Right atrium auricular region (tissue), 2 donors: ENCODE data around the gene MICALL1. TPM values are rescaled to one million over a fixed set of nuclear protein-coding genes. Genes with fewer than 3 reads are reported as not detected.

Experiments used
- DNase-seq: peaks from one replicate; pipeline ENCODE4 v3.0.0-alpha.2; 2019; ENCODE audit warnings: low spot score
- H3K27ac ChIP-seq, 2 donors: fragments of 200-600 bp; sonication (generic); 1 replicate in 1 of 2; 2 replicates in 1 of 2; pipeline ENCODE4 v1.5.1; 2016 to 2019
- H3K27me3 ChIP-seq, 2 donors: fragments of 200-600 bp; sonication (generic); one replicate each; pipeline versions ENCODE4 v1.5.1 to v1.6.0; 2017 to 2019
- H3K36me3 ChIP-seq: fragments of 200-600 bp; sonication (generic); one replicate; pipeline ENCODE4 v1.5.1; 2016
- H3K4me1 ChIP-seq, 2 donors: fragments of 200-600 bp; sonication (generic); one replicate each; pipeline versions ENCODE4 v1.5.1 to v1.6.0; 2017 to 2019
- H3K4me3 ChIP-seq, 2 donors: fragments of 200-600 bp; sonication (generic); 1 replicate in 1 of 2; 2 replicates in 1 of 2; pipeline ENCODE4 v1.5.1; 2017 to 2019; ENCODE audit warnings: mild to moderate bottlenecking in 1 of 2, moderate library complexity in 1 of 2
- H3K9me3 ChIP-seq, 2 donors: fragments of 200-600 bp; sonication (generic); one replicate each; pipeline ENCODE4 v1.5.1; 2019
- total RNA-seq, 2 donors: library from RNA; depleted of rRNA; stranded (reverse); fragments of >200 nt; gene quantifications; one replicate each; pipeline ENCODE4 v1.1.0, GENCODE V29; 2016
- TF ChIP-seq, protein P1 (sequence below), 2 donors: fragments of 200-600 bp; sonication (generic); IDR thresholded peaks; one replicate each; pipeline ENCODE4 v1.5.1; 2019; ENCODE audit warnings: antibody characterized with exemption in 2 of 2

The MICALL1 gene
- total RNA-seq, 2 donors from 2014 or later: 16.9 TPM

DNA sequence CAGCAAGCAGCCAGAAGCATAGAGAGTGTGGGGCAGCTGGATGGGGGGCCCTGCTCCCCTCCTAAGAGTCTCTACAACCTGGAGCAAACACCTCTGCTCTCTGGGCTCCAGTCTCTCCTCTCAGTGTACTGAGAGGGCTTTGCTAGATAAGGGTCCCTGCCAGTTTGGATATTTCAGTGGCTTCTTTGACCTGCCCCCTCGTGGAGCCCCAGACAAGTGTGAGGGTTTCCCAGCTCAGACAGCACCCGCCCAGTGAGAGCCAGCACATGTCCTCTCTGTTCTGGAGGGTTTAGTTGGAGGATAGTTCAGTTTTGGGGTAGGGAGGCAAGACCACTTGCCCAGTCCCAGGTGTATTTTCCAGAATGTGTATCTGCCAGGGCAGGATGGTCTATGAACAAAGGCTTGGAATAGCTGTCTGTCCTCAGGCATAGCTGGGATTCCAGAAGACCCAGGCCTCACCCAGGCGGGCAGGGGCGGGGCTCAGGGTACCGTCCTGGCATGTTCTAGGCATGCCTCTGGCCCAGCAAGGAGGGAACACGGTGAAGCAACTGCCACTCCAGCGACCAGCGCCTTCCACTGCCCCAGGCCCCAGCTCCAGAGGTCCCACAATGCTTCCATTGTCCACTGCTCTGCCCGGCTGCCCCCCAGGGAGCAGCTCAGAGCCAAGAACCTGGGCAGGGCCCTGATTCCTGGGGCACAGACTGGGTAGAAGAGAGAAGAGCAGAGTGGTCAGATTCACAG is 7.5 kb upstream of the MICALL1 start:
- TF ChIP-seq, protein P1, sequence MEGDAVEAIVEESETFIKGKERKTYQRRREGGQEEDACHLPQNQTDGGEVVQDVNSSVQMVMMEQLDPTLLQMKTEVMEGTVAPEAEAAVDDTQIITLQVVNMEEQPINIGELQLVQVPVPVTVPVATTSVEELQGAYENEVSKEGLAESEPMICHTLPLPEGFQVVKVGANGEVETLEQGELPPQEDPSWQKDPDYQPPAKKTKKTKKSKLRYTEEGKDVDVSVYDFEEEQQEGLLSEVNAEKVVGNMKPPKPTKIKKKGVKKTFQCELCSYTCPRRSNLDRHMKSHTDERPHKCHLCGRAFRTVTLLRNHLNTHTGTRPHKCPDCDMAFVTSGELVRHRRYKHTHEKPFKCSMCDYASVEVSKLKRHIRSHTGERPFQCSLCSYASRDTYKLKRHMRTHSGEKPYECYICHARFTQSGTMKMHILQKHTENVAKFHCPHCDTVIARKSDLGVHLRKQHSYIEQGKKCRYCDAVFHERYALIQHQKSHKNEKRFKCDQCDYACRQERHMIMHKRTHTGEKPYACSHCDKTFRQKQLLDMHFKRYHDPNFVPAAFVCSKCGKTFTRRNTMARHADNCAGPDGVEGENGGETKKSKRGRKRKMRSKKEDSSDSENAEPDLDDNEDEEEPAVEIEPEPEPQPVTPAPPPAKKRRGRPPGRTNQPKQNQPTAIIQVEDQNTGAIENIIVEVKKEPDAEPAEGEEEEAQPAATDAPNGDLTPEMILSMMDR (IDR thresholded peaks at IDR 0.05): no peak
- Histone ChIP-seq H3K4me1 (peaks cover 0 to 16% of the 10 kb centered on the region in 2 donors), H3K27me3 (no peaks in the 10 kb centered on the region), H3K9me3 (no peaks in the 10 kb centered on the region), H3K27ac (no peak overlapping the region), H3K36me3 (no peaks in the 10 kb centered on the region), H3K4me3 (no peak overlapping the region)
- no peak for DNase-seq

DNA sequence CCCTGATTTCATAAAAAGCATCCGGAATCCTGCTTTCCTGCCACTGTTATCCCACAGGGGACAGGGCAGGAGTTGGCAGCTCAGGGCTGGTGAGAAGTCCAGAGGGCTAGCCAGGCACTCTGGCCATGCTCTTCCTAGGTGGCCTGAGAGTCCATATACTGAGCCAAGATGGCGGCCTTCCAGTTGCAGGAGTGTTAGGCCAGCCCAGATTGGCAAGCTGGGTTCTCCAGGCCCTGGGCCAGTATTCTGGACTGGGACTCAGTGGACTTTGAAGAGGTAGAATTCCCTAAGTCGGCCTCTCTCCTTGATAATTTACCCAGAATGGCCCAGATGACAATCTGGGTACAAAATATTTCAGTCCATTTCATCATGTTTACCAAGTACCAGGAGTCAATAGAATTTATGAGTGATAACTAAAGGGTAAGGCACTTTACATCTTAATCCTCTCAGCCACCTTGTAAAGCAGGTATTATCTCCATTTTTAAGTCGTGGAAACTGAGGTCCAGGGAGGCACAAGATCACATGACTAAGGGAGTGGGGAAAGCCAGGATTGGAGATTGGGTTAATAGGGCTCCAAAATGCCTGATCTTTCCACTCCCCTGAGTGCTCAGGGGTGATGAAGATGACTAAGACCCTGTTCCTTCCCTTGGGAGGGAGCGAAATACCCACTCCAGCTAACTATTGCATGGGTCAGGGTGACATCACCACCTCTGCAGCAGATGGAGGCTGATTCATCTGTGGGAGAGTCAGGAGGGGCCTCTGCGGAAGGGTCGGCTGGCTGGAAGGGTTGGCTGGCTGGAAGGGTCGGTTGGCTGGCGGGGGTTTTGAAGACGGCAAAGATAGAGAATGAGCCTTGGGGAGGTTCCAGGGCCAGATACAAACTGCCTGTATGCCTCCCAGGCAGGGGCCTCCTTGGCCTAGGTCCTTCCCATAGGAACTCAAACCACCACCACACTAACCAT is 1.2 kb upstream of the MICALL1 start:
- TF ChIP-seq, protein P1 (IDR thresholded peaks at IDR 0.05): no peak
- H3K4me3 ChIP-seq: peak overlapping the region in 1 of 2 donors; percentile 73
- no peaks in the 10 kb centered on the region for H3K36me3 ChIP-seq

DNA sequence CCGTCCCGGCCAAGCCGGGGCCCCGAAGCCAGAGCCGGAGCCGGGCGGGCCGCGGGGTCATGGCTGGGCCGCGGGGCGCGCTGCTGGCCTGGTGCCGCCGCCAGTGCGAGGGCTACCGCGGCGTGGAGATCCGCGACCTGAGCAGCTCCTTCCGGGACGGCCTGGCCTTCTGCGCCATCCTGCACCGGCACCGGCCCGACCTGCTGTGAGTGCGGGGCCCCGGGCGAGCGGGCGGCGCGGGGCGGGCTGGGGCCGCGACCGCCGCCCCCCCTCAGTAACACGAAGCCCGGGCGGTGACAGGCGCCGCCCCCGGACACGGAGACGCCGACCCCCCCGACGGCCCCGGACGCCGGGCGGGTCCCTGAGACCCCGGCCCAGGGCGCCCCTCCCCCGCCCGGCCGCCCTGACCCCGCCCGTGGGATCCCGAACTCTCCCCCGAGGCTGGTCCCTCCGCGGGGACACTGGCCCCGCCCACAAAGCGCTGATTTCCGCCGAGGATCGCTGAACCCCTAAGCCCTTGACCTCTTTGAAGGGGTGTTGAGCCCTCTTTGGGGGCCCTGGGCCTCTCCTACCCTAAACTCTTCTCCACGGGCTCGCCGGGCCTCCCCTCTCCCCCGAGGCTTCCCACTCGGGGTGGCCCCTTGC is 389 bp downstream of the MICALL1 start:
- no peaks in the 10 kb centered on the region for H3K9me3 ChIP-seq
- no peaks in the 10 kb centered on the region for H3K27me3 ChIP-seq
- H3K36me3 ChIP-seq: no peaks in the 10 kb centered on the region
- H3K4me3 ChIP-seq: peak overlapping the region; percentile 54 to 73
- H3K27ac ChIP-seq: peak overlapping the region; percentile 73 to 76
- TF ChIP-seq, protein P1 (IDR thresholded peaks at IDR 0.05): no peak
- peaks cover 0 to 40% of the 10 kb centered on the region in 2 donors for H3K4me1 ChIP-seq
- DNase-seq: no peak

More for the DNA sequence above, 1.2 kb upstream of the MICALL1 start:
- no peaks in the 10 kb centered on the region for H3K9me3 ChIP-seq
- H3K27ac ChIP-seq: peak overlapping the region; percentile 67
- H3K27me3 ChIP-seq: no peaks in the 10 kb centered on the region
- DNase-seq: peak; percentile 73
- peaks cover 0 to 27% of the 10 kb centered on the region in 2 donors for H3K4me1 ChIP-seq

DNA sequence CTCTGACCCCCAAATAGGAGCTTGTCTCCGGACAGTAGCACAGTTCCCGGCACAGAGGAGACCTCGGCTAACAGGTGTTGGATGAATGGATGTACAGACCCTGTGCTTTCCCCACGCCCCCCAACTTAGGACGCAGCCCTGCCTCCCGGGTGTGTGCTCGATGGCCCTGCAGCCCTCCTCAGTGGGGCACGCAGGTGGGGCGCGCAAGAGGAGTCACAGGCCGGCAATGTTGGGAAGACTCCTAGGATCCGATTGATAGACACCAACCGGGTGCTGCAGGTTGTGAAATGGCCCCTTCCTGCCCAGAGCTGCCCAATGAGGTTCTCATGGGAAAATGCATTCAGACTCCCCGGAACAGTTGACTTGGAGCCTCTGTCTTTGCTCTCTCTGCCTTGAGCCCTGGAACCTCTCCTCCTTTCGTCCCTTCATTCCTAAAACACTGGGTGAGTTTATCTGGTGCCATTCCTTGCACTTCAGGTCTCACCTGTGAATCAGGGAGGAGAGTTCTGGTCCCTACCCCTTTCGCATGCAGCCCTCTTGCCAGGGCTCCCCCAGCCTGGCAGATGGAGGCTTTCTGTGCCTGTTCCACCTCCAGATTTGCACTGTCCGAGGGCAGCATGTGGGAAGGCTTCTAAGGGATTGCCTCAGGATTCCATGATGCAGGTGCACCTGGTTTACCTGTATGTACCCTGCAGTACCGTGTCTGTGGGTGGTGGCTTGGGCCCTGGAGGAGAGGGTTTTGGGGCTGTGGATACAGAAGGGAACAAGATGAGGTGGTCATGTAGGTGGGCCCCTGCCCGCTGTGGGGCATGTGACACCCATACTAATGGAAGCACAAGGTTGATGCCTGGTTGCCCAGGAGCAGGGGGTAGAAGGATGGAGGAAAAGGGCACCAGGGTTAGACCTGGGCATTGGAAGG is 1.2 kb downstream of the MICALL1 start:
- Histone ChIP-seq H3K4me3 (peak overlapping the region; percentile 54 to 73), H3K27ac (peak overlapping the region; percentile 73 to 76), H3K9me3 (no peaks in the 10 kb centered on the region), H3K36me3 (no peaks in the 10 kb centered on the region), H3K4me1 (peaks cover 0 to 48% of the 10 kb centered on the region in 2 donors), H3K27me3 (no peaks in the 10 kb centered on the region)
- TF ChIP-seq, protein P1 (IDR thresholded peaks at IDR 0.05): no peak
- DNase-seq: no peak

DNA sequence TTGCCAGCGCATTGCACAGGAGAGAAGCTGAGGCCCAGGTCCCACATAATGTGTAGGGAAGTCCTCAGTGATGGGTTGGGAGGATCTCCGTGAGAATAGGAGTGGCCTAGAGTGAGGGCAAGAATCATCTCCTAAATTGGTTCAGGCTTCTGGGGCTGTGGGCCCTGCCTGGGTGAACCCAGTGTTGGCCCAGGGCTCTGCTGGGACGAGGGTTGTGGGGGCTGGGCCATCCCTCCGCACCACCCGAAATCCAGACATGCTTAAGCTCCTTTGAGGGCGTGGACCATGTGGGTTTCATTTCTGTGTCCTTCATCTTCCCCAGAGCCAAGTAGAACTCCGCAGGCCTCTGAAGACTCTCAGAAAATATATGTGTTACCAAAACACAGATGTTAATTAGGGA is 3.7 kb downstream of the MICALL1 start:
- Histone ChIP-seq H3K9me3 (no peaks in the 10 kb centered on the region), H3K36me3 (peaks cover 9% of the 10 kb centered on the region), H3K27ac (no peak overlapping the region), H3K4me3 (no peak overlapping the region), H3K27me3 (no peaks in the 10 kb centered on the region), H3K4me1 (peaks cover 0 to 46% of the 10 kb centered on the region in 2 donors)
- no peak for DNase-seq
- TF ChIP-seq, protein P1 (IDR thresholded peaks at IDR 0.05): no peak
